Measurements from ENCODE around the gene GSTA3. TPM values are rescaled to one million over a fixed set of nuclear protein-coding genes. Genes with fewer than 3 reads are reported as not detected.
A peak's percentile ranks its signal among the peaks of the same experiment; 100 is the strongest.

GSTA3 gene
- total and polyA plus RNA-seq, 2 of the 4 experiments (the other 2 are of a cell fraction): not detected

- H3K27me3 ChIP-seq (ENCODE audit: control insufficient read depth, insufficient read depth, low read length): 0 out of 2 replicates have a peak, but pooled peaks cover 2% of the 10 kb centered on the region
- H2BK20ac ChIP-seq (ENCODE audit: low read depth, low read length): no peak overlapping the region
- in situ Hi-C loops (cut with MboI; ENCODE audit: low sequenced_read_pairs) (no loop called here), intact Hi-C loops (cut with micrococcal nuclease) (no loop called here), dilution Hi-C loops (cut with HindIII; ENCODE audit: low sequenced_read_pairs, unreplicated experiment) (no loop called here)
- BruUV-seq (replicated peaks): no TSS peak
- no peak overlapping the region for H3K9ac ChIP-seq (ENCODE audit: low read depth, low read length)
- no peak overlapping the region for H3K4me2 ChIP-seq (ENCODE audit: low read depth, low read length)
- H4K5ac ChIP-seq (ENCODE audit: low read depth, low read length): no peak overlapping the region
- CTCF ChIA-PET: no interaction called here
- H2BK5ac ChIP-seq (ENCODE audit: low read depth, low read length, poor library complexity, severe bottlenecking): no peak overlapping the region
- no peak overlapping the region for H3K4me3 ChIP-seq (ENCODE audit: insufficient read depth, low read depth, low read length)
- H3K79me1 ChIP-seq (ENCODE audit: low read depth in 1 of 2, low read length in 2 of 2): no peaks in the 10 kb centered on the region
- no peaks in the 10 kb centered on the region for H3K36me3 ChIP-seq (ENCODE audit: control insufficient read depth, insufficient read depth, low read length)
- no peak for ATAC-seq (ENCODE audit: low read depth)
- H3K9me3 ChIP-seq (ENCODE audit: control insufficient read depth, insufficient read depth, low read length): no peaks in the 10 kb centered on the region
- no peak overlapping the region for H3K56ac ChIP-seq (ENCODE audit: extremely low read depth, insufficient read depth, low read length)
- no peak overlapping the region for H2AK9ac ChIP-seq (replicated peaks; ENCODE audit: low read depth, low read length, poor library complexity)
- no peak for DNase-seq
- no CpG with 5 or more reads among the region's 2 CpGs for WGBS, 2 experiments (ENCODE audit: extremely low coverage in 2 of 2, insufficient read length in 1 of 2)
- H4K20me1 ChIP-seq (ENCODE audit: insufficient read depth, low read length): no peaks in the 10 kb centered on the region
- H3K18ac ChIP-seq (ENCODE audit: low read depth, low read length): no peak overlapping the region
- H3K4me1 ChIP-seq (ENCODE audit: control insufficient read depth, insufficient read depth, low read length): peaks cover 8% of the 10 kb centered on the region
- no peak overlapping the region for H2BK120ac ChIP-seq (ENCODE audit: low read depth, low read length)
- H2AFZ ChIP-seq (replicated peaks; ENCODE audit: low read length, poor library complexity): no peak overlapping the region
- no peak overlapping the region for H3K23ac ChIP-seq (ENCODE audit: low read depth, low read length)
- H3K14ac ChIP-seq (replicated peaks; ENCODE audit: low read depth, low read length): no peak overlapping the region
- H3K9me1 ChIP-seq (ENCODE audit: insufficient read depth, low read length): peaks cover 5% of the 10 kb centered on the region
- no peak overlapping the region for H2BK15ac ChIP-seq (ENCODE audit: low read depth, low read length)
- POLR2A ChIA-PET (ENCODE audit: unreplicated experiment): no interaction called here
- no peak overlapping the region for H3K4ac ChIP-seq (ENCODE audit: low read depth, low read length)
- H4K8ac ChIP-seq (ENCODE audit: low read depth in 2 of 2, low read length in 2 of 2): no peak overlapping the region
- no peak overlapping the region for H2AK5ac ChIP-seq (ENCODE audit: low read depth, low read length)
- no peak for TF ChIP-seq SMC3 (IDR thresholded peaks at IDR 0.05; ENCODE audit: low read depth, low read length)
- peak; percentile 65 for TF ChIP-seq CEBPB (IDR thresholded peaks at IDR 0.05; ENCODE audit: low read depth, low read length)
- H3K27ac ChIP-seq (ENCODE audit: insufficient read depth, low read length): no peak overlapping the region
- H4K91ac ChIP-seq (ENCODE audit: insufficient read depth, low read depth, low read length): no peak overlapping the region
These were observed 24.3 kb upstream of the GSTA3 start for GRCh38 chr6:52933778-52934177.

Measured in IMR-90 (cell line).